ENCODE results near the gene TSPAN9. TPM values are rescaled to one million over a fixed set of nuclear protein-coding genes. Genes with fewer than 3 reads are reported as not detected.

The TSPAN9 gene
- total and polyA plus RNA-seq, 2 of the 4 experiments (the other 2 are of a cell fraction): 17.7 to 39.1 TPM

DNA sequence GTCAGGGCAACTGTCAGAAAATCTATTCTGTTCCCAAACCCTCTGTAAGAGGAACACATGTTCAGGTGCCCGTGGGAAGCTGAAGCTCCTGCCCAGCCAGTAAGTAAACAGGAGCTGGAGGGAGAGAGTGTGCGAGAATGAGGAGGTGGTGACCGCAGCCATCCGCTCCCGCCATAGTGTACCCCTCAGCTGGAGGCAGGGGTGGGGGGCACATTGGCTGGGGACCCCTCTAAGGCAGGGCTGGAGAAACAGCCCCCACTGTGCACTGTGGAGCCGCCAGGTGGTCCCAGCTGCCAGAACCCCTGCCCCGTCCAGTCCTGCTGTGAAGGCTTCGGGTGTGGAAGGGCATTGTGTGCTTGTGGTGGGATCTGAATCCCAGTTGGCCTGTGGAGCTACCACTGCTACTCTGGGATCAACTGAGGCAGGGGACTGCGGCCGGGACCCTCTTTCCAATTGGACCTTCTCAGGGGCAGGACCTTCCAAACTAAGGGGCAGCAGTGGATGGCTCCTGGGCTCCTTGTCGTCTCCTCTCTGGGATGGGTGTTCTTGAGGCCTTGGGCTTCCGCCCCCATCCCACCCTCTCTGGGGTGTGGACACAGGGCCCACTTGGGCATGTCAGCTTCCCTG is 59.6 kb downstream of the TSPAN9 start:
- Histone ChIP-seq H3K9me3 (ENCODE audit: control insufficient read depth, insufficient read depth, low read length) (no peaks in the 10 kb centered on the region), H3K9ac (ENCODE audit: low read depth, low read length) (no peak overlapping the region), H4K91ac (ENCODE audit: insufficient read depth, low read depth, low read length) (no peak overlapping the region), H3K4ac (ENCODE audit: low read depth, low read length) (no peak overlapping the region), H3K18ac (ENCODE audit: low read depth, low read length) (no peak overlapping the region), H2AK9ac (replicated peaks; ENCODE audit: low read depth, low read length, poor library complexity) (peak overlapping the region; percentile 90), H2BK5ac (ENCODE audit: low read depth, low read length, poor library complexity, severe bottlenecking) (no peak overlapping the region), H3K27ac (ENCODE audit: insufficient read depth, low read length) (no peak overlapping the region), H3K4me3 (ENCODE audit: insufficient read depth, low read depth, low read length) (no peak overlapping the region), H2BK120ac (ENCODE audit: low read depth, low read length) (no peak overlapping the region), H3K14ac (replicated peaks; ENCODE audit: low read depth, low read length) (no peak overlapping the region), H3K4me1 (ENCODE audit: control insufficient read depth, insufficient read depth, low read length) (peaks cover 19% of the 10 kb centered on the region), H4K8ac (ENCODE audit: low read depth in 2 of 2, low read length in 2 of 2) (no peak overlapping the region), H4K20me1 (ENCODE audit: insufficient read depth, low read length) (peaks cover 12% of the 10 kb centered on the region; the same call in 1 of the 2 replicates), H3K56ac (ENCODE audit: extremely low read depth, insufficient read depth, low read length) (no peak overlapping the region), H2AFZ (replicated peaks; ENCODE audit: low read length, poor library complexity) (peak overlapping the region; percentile 84), H2BK20ac (ENCODE audit: low read depth, low read length) (no peak overlapping the region), H3K4me2 (ENCODE audit: low read depth, low read length) (no peak overlapping the region), H3K9me1 (ENCODE audit: insufficient read depth, low read length) (peaks cover 5% of the 10 kb centered on the region), H2BK15ac (ENCODE audit: low read depth, low read length) (no peak overlapping the region), H3K27me3 (ENCODE audit: control insufficient read depth, insufficient read depth, low read length) (no peaks in the 10 kb centered on the region), H3K36me3 (ENCODE audit: control insufficient read depth, insufficient read depth, low read length) (no peaks in the 10 kb centered on the region), H2AK5ac (ENCODE audit: low read depth, low read length) (peak overlapping the region; percentile 29; the same call in 1 of the 2 replicates), H3K23ac (ENCODE audit: low read depth, low read length) (no peak overlapping the region), H4K5ac (ENCODE audit: low read depth, low read length) (no peak overlapping the region), H3K79me1 (ENCODE audit: low read depth in 1 of 2, low read length in 2 of 2) (peaks cover 0 to 11% of the 10 kb centered on the region in 2 experiments; a peak in 3 of 4 replicates)
- POLR2A ChIA-PET (ENCODE audit: unreplicated experiment): no interaction called here
- whole genome bisulfite sequencing, 2 experiments (ENCODE audit: extremely low coverage in 2 of 2, insufficient read length in 1 of 2): 88% methylated on average over 5 of the region's 12 CpGs; no CpG with 5 or more reads in 1 of the 2 experiments
- no peak for DNase-seq
- CTCF ChIA-PET: interaction anchor here (1.5 to 4.7 kb wide), 2 partner anchors 63 to 138 kb away, joined by 3 to 31 read pairs; no protein-coding TSS in a partner anchor
- intact Hi-C loops (cut with micrococcal nuclease) (loop anchor here (5.0 to 10.0 kb wide), 2 partner anchors 81 to 638 kb away; no protein-coding TSS in a partner anchor), dilution Hi-C loops (cut with HindIII; ENCODE audit: low sequenced_read_pairs, unreplicated experiment) (no loop called here), in situ Hi-C loops (cut with MboI; ENCODE audit: low sequenced_read_pairs) (loop anchor here (5.0 kb wide), 2 partner anchors 71 to 136 kb away; no protein-coding TSS in a partner anchor)
- no TSS peak for BruUV-seq (replicated peaks)
- no peak for ATAC-seq (ENCODE audit: low read depth)
- no peak for TF ChIP-seq RAD21 (IDR thresholded peaks at IDR 0.05; ENCODE audit: low read length)
- TF ChIP-seq, protein P1, sequence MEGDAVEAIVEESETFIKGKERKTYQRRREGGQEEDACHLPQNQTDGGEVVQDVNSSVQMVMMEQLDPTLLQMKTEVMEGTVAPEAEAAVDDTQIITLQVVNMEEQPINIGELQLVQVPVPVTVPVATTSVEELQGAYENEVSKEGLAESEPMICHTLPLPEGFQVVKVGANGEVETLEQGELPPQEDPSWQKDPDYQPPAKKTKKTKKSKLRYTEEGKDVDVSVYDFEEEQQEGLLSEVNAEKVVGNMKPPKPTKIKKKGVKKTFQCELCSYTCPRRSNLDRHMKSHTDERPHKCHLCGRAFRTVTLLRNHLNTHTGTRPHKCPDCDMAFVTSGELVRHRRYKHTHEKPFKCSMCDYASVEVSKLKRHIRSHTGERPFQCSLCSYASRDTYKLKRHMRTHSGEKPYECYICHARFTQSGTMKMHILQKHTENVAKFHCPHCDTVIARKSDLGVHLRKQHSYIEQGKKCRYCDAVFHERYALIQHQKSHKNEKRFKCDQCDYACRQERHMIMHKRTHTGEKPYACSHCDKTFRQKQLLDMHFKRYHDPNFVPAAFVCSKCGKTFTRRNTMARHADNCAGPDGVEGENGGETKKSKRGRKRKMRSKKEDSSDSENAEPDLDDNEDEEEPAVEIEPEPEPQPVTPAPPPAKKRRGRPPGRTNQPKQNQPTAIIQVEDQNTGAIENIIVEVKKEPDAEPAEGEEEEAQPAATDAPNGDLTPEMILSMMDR (conservative IDR thresholded peaks at IDR 0.05; ENCODE audit: low read depth, low read length): no peak
- no peak for TF ChIP-seq CEBPB (IDR thresholded peaks at IDR 0.05; ENCODE audit: low read depth, low read length)
- TF ChIP-seq, protein P2, sequence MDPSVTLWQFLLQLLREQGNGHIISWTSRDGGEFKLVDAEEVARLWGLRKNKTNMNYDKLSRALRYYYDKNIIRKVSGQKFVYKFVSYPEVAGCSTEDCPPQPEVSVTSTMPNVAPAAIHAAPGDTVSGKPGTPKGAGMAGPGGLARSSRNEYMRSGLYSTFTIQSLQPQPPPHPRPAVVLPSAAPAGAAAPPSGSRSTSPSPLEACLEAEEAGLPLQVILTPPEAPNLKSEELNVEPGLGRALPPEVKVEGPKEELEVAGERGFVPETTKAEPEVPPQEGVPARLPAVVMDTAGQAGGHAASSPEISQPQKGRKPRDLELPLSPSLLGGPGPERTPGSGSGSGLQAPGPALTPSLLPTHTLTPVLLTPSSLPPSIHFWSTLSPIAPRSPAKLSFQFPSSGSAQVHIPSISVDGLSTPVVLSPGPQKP (IDR thresholded peaks at IDR 0.05; ENCODE audit: borderline replicate concordance, low read depth, low read length): no peak
- TF ChIP-seq MXI1 (IDR thresholded peaks at IDR 0.05; ENCODE audit: borderline replicate concordance, low read depth, low read length): no peak
- TF ChIP-seq CHD1 (IDR thresholded peaks at IDR 0.05; ENCODE audit: low read depth, low read length): no peak
- TF ChIP-seq, protein P3, sequence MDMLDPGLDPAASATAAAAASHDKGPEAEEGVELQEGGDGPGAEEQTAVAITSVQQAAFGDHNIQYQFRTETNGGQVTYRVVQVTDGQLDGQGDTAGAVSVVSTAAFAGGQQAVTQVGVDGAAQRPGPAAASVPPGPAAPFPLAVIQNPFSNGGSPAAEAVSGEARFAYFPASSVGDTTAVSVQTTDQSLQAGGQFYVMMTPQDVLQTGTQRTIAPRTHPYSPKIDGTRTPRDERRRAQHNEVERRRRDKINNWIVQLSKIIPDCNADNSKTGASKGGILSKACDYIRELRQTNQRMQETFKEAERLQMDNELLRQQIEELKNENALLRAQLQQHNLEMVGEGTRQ (IDR thresholded peaks at IDR 0.05; ENCODE audit: low read depth, low read length): no peak
- TF ChIP-seq MAZ (IDR thresholded peaks at IDR 0.05; ENCODE audit: borderline replicate concordance, low read depth, low read length): no peak
- TF ChIP-seq RCOR1 (IDR thresholded peaks at IDR 0.05; ENCODE audit: insufficient replicate concordance, low read length): no peak
- TF ChIP-seq MAFK (IDR thresholded peaks at IDR 0.05; ENCODE audit: low read depth, low read length): no peak
- no peak for TF ChIP-seq POLR2A (IDR thresholded peaks at IDR 0.05; ENCODE audit: low read depth, low read length)
- TF ChIP-seq FOS (IDR thresholded peaks at IDR 0.05; ENCODE audit: low read depth, low read length): no peak
- TF ChIP-seq NFE2L2 (IDR thresholded peaks at IDR 0.05; ENCODE audit: low read depth, low read length): no peak
- TF ChIP-seq SMC3 (IDR thresholded peaks at IDR 0.05; ENCODE audit: low read depth, low read length): no peak
- no peak for TF ChIP-seq BHLHE40 (IDR thresholded peaks at IDR 0.05; ENCODE audit: low read depth, low read length)
